Ovary (tissue), 3 donors: ENCODE results near the gene MRPS9.

Experiments used
- EP300 ChIP-seq: sonication (generic); formaldehyde crosslinking; IDR thresholded peaks from one replicate; pipeline ENCODE4 v1.6.1; 2017; ENCODE audit warnings: antibody characterized with exemption
- POLR2A ChIP-seq: fragments of 450-650 bp; IDR thresholded peaks from one replicate; pipeline ENCODE4 v1.6.1; 2017; ENCODE audit warnings: antibody characterized with exemption, mild to moderate bottlenecking, moderate library complexity
- TF ChIP-seq, protein P1 (sequence below), 3 donors: fragments of 450-650 bp in 2 of 3; fragments of 200-600 bp in 1 of 3; IDR thresholded peaks; one replicate each; pipeline versions ENCODE4 v1.5.1 to v1.8.0; 2016 to 2022; ENCODE audit warnings: antibody characterized with exemption in 3 of 3, mild to moderate bottlenecking in 1 of 3
- donor health status: DM: no; HTN: no; CAD: no.

DNA sequence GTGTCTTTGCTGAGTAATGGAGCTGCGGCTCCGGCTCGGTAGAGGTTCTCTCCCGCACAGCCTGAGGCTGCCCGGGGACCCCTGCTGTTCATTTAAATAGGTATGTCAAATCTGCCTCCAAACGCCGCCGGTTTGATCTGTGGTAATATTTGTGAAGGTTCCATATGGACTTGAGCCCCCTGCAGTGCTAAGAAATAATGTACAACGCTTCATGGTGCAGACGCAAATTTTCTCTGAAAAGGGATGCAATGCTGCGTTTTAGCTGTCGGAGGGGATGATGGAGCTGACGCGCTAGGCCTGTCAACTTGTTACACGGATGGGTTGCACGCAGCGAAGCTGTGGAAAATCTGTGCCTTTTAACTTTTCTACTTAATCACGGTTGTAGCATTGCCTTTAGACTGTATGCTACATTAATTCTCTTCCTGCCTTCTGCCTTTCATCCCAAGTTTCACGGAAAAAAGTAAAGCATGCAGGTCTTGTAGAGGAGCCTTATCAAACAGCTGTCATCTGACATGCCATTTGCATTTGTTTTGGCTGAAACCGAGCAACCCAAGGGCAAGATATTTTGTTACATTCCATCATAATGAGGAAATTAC is 43.2 kb downstream of the MRPS9 start:
- TF ChIP-seq EP300: no peak
- TF ChIP-seq POLR2A: no peak
- TF ChIP-seq, protein P1, sequence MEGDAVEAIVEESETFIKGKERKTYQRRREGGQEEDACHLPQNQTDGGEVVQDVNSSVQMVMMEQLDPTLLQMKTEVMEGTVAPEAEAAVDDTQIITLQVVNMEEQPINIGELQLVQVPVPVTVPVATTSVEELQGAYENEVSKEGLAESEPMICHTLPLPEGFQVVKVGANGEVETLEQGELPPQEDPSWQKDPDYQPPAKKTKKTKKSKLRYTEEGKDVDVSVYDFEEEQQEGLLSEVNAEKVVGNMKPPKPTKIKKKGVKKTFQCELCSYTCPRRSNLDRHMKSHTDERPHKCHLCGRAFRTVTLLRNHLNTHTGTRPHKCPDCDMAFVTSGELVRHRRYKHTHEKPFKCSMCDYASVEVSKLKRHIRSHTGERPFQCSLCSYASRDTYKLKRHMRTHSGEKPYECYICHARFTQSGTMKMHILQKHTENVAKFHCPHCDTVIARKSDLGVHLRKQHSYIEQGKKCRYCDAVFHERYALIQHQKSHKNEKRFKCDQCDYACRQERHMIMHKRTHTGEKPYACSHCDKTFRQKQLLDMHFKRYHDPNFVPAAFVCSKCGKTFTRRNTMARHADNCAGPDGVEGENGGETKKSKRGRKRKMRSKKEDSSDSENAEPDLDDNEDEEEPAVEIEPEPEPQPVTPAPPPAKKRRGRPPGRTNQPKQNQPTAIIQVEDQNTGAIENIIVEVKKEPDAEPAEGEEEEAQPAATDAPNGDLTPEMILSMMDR (IDR thresholded peaks at IDR 0.05): no peak
